ENCODE results near the gene ACSM6. TPM values are rescaled to one million over a fixed set of nuclear protein-coding genes. Genes with fewer than 3 reads are reported as not detected.

ACSM6 gene
- total and polyA plus RNA-seq, 2 of the 8 experiments (the other 6 are each of a cell fraction or from before 2014, with no cell fraction given) = 0.33 TPM; not detected in 1

- H3K23me2 ChIP-seq (ENCODE audit: low read depth, low read length) = no peaks in the 10 kb centered on the region
- WGBS, 2 experiments (ENCODE audit: extremely low coverage in 1 of 2, insufficient coverage in 1 of 2, insufficient read length in 1 of 2, insufficient replicate concordance in 2 of 2, low coverage in 1 of 2, low lambda C conversion rate in 2 of 2, missing lambda C conversion rate in 1 of 2) = 70% methylated on average over 7 of the region's 8 CpGs; no CpG with 5 or more reads in 1 of the 2 experiments
- no peaks in the 10 kb centered on the region for H3K9me3 ChIP-seq (ENCODE audit: insufficient read depth in 2 of 2, low read depth in 1 of 2, low read length in 1 of 2)
- peak overlapping the region; percentile 99 for H2BK12ac ChIP-seq (ENCODE audit: low read depth, low read length)
- TF ChIP-seq RAD21 (IDR thresholded peaks at IDR 0.05 in 1 of 2, conservative IDR thresholded peaks at IDR 0.05 in 1 of 2; ENCODE audit: low read depth in 2 of 2, low read length in 2 of 2) (peak in 1 of 2 experiments; percentile 7; a peak in 1 of 4 replicates), TCF12 (IDR thresholded peaks at IDR 0.05; ENCODE audit: low read depth, low read length) (no peak)
- H3K14ac ChIP-seq (ENCODE audit: insufficient read length) = no peak overlapping the region
- ChIA-PET POLR2A (ENCODE audit: partially characterized antibody) (interaction anchor here (0.9 to 3.4 kb wide), 2 partner anchors 21 to 26 kb away, joined by 3 to 27 read pairs; no protein-coding TSS in a partner anchor), CTCF (ENCODE audit: partially characterized antibody) (interaction anchor here (0.6 to 3.0 kb wide), 14 partner anchors 9 to 580 kb away, joined by 3 to 18 read pairs (median 3); no protein-coding TSS in a partner anchor)
- peak overlapping the region; percentile 93 for H2AFZ ChIP-seq (ENCODE audit: low read length)
- H2BK15ac ChIP-seq (ENCODE audit: low read length) = peak overlapping the region; percentile 76; the same call in 1 of the 2 replicates
- peak overlapping the region in 1 of 4 experiments; percentile 38; a peak in 3 of 7 replicates for H3K9ac ChIP-seq (replicated peaks in 1 of 4; ENCODE audit: extremely low read depth in 1 of 4, low read depth in 3 of 4, low read length in 3 of 4)
- H3K4me3 ChIP-seq (ENCODE audit: extremely low read depth in 1 of 4, insufficient read depth in 2 of 4, low read depth in 3 of 4, low read length in 4 of 4) = no peak overlapping the region
- H4K8ac ChIP-seq (ENCODE audit: extremely low read depth, insufficient read depth, low read length) = no peak overlapping the region; the same call in 1 of the 2 replicates
- FAIRE-seq (no peak), DNase-seq (ENCODE audit: low read depth in 1 of 2, low spot score in 2 of 2) (no peak)
- H3K18ac ChIP-seq (ENCODE audit: extremely low read depth, low read length) = peak overlapping the region; percentile 99
- no peaks in the 10 kb centered on the region for H4K20me1 ChIP-seq (replicated peaks in 1 of 2; ENCODE audit: control insufficient read depth in 1 of 2, insufficient read depth in 2 of 2, low read length in 2 of 2)
- no peak overlapping the region for H3K56ac ChIP-seq (replicated peaks; ENCODE audit: insufficient read length, low read depth, low read length)
- peak overlapping the region; percentile 38 for H4K5ac ChIP-seq (ENCODE audit: insufficient read length, low read depth, low read length)
- peak overlapping the region; percentile 67 for H4K91ac ChIP-seq (replicated peaks; ENCODE audit: insufficient read length, low read length)
- H3K4me1 ChIP-seq (replicated peaks in 1 of 4; ENCODE audit: control insufficient read depth in 3 of 4, insufficient read depth in 4 of 4, low read length in 3 of 4) = peaks cover 0 to 5% (median 3%) of the 10 kb centered on the region in 4 experiments; a peak in 5 of 7 replicates
- H3K4me2 ChIP-seq (ENCODE audit: insufficient read depth in 1 of 2, low read depth in 2 of 2, low read length in 2 of 2) = peak overlapping the region in 1 of 2 experiments; percentile 25; a peak in 1 of 4 replicates
- H3K4ac ChIP-seq (replicated peaks; ENCODE audit: insufficient read length, low read depth, low read length) = peak overlapping the region; percentile 12
- no peak overlapping the region for H3K23ac ChIP-seq (ENCODE audit: insufficient read length)
- H2BK20ac ChIP-seq (ENCODE audit: low read length) = peak overlapping the region; percentile 94
- no peak overlapping the region for H2BK120ac ChIP-seq (replicated peaks; ENCODE audit: low read depth, low read length)
- peak overlapping the region; percentile 62; the same call in 1 of the 2 replicates for H3K27ac ChIP-seq (ENCODE audit: low read depth, low read length)
- no peaks in the 10 kb centered on the region for H3K79me1 ChIP-seq (ENCODE audit: low read depth, low read length)
- H3K27me3 ChIP-seq (replicated peaks in 1 of 4; ENCODE audit: control insufficient read depth in 3 of 4, extremely low read depth in 1 of 4, insufficient read depth in 3 of 4, low read length in 3 of 4) = no peaks in the 10 kb centered on the region
- peak overlapping the region; percentile 92 for H2BK5ac ChIP-seq (ENCODE audit: low read depth, low read length)
- no peaks in the 10 kb centered on the region; a peak in 1 of 8 replicates for H3K36me3 ChIP-seq (ENCODE audit: control insufficient read depth in 2 of 4, insufficient read depth in 4 of 4, low read length in 3 of 4)
- peak overlapping the region; percentile 84; the same call in 1 of the 2 replicates for H2AK5ac ChIP-seq (ENCODE audit: low read depth, low read length)
- no peaks in the 10 kb centered on the region for H3K79me2 ChIP-seq (ENCODE audit: control insufficient read depth in 1 of 2, insufficient read depth in 2 of 2, low read length in 2 of 2)
These were observed 14.8 kb downstream of the ACSM6 start for GRCh38 chr10:95208702-95209391.

Data from H1 (cell line).